MM.1S (cell line): ENCODE results near the gene PTPRN2.

Source experiments
- DNase-seq: peaks from one replicate; pipeline ENCODE4 v3.0.0-alpha.2; 2015
- H2AFZ ChIP-seq: fragments of 300-600 bp; sonication (generic); 2 replicates; pipeline ENCODE4 v1.6.0; 2016; ENCODE audit warnings: antibody characterized with exemption, low read length
- H3F3A ChIP-seq: fragments of 300-600 bp; sonication (generic); 2 replicates; pipeline ENCODE4 v1.6.1; 2016; ENCODE audit warnings: mild to moderate bottlenecking, antibody characterized with exemption, low read length, moderate library complexity, mixed read lengths; ENCODE audit not compliant: insufficient read depth
- H3K27ac ChIP-seq: fragments of 300-600 bp; sonication (generic); 2 replicates; pipeline ENCODE4 v1.5.1; 2016; ENCODE audit warnings: mild to moderate bottlenecking, low read length
- H3K27me3 ChIP-seq: fragments of 300-600 bp; sonication (generic); replicated peaks from 2 replicates; pipeline ENCODE4 v1.6.0; 2016; ENCODE audit warnings: low read length; ENCODE audit not compliant: insufficient read depth
- H3K36me3 ChIP-seq: fragments of 300-600 bp; sonication (generic); replicated peaks from 2 replicates; pipeline ENCODE4 v1.6.1; 2016; ENCODE audit warnings: mild to moderate bottlenecking, low read length, mixed read lengths; ENCODE audit not compliant: insufficient read depth
- H3K4me1 ChIP-seq: fragments of 300-600 bp; sonication (generic); 2 replicates; pipeline ENCODE4 v1.6.1; 2016; ENCODE audit warnings: low read length, mixed read lengths
- H3K4me2 ChIP-seq: fragments of 300-600 bp; sonication (generic); 2 replicates; pipeline ENCODE4 v1.6.0; 2016; ENCODE audit warnings: low read depth, low read length
- H3K4me3 ChIP-seq: fragments of 300-600 bp; sonication (generic); 2 replicates; pipeline ENCODE4 v1.5.1; 2016; ENCODE audit warnings: low read length, mixed read lengths
- H3K79me2 ChIP-seq: fragments of 300-600 bp; sonication (generic); 2 replicates; pipeline ENCODE4 v1.6.1; 2016; ENCODE audit warnings: mixed run types, low read length, mixed read lengths
- H3K9ac ChIP-seq: fragments of 300-600 bp; sonication (generic); 2 replicates; pipeline ENCODE4 v1.6.1; 2016; ENCODE audit warnings: low read length, mixed read lengths
- H3K9me2 ChIP-seq: fragments of 300-600 bp; sonication (generic); replicated peaks from 2 replicates; pipeline ENCODE4 v1.6.1; 2016; ENCODE audit warnings: mild to moderate bottlenecking, low read length, mixed read lengths; ENCODE audit not compliant: insufficient read depth
- H3K9me3 ChIP-seq: fragments of 300-600 bp; sonication (generic); replicated peaks from 2 replicates; pipeline ENCODE4 v1.6.1; 2016; ENCODE audit warnings: mild to moderate bottlenecking, low read length, mixed read lengths; ENCODE audit not compliant: insufficient read depth
- H4K20me1 ChIP-seq: fragments of 300-600 bp; sonication (generic); 2 replicates; pipeline ENCODE4 v1.6.1; 2016; ENCODE audit warnings: mild to moderate bottlenecking, low read length, moderate library complexity, mixed read lengths; ENCODE audit not compliant: insufficient read depth
- EZH2 ChIP-seq: fragments of 300-600 bp; sonication (generic); optimal IDR thresholded peaks from 2 replicates; pipeline ENCODE3; 2017; ENCODE audit warnings: low read depth, mild to moderate bottlenecking, antibody characterized with exemption, low read length, mixed read lengths
- EZH2phosphoT487 ChIP-seq: fragments of 300-600 bp; sonication (generic); IDR thresholded peaks from 2 replicates; pipeline ENCODE4 v1.6.1; 2018; ENCODE audit warnings: antibody characterized with exemption, low read length
- TF ChIP-seq, protein P1 (sequence below): fragments of 300-600 bp; sonication (generic); IDR thresholded peaks from 2 replicates; pipeline ENCODE4 v1.5.1; 2016; ENCODE audit warnings: antibody characterized with exemption, low read length, mixed read lengths

Gene PTPRN2

DNA sequence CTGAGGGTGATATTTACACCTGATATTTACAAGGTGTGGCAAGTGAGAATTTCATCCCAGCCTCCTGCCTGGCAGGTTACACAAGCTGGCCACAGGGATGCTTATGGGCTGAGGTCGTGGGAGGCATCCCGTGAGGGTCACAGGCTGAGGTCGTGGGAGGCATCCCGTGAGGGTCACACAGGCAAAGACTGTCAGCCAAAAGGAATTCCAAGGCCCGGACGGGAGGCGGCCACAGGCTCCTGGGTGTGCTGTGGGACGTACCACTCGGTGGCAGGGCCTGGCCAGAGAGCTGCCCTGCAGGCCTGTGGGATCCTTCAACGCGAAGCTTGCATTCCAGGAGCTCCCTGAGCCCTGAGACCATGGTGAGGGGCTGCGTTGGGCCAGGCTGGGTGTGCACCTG lies 790.3 kb downstream of the PTPRN2 start:
- no peak overlapping the region for H3K4me2 ChIP-seq
- no peaks in the 10 kb centered on the region for H4K20me1 ChIP-seq
- H3K4me3 ChIP-seq = no peak overlapping the region
- DNase-seq = no peak
- no peaks in the 10 kb centered on the region for H3K9me2 ChIP-seq
- no peaks in the 10 kb centered on the region for H3K79me2 ChIP-seq
- no peak overlapping the region for H3K27ac ChIP-seq
- H3K9ac ChIP-seq = no peak overlapping the region
- no peak overlapping the region for H2AFZ ChIP-seq
- H3F3A ChIP-seq = no peaks in the 10 kb centered on the region
- no peak for TF ChIP-seq EZH2
- TF ChIP-seq, protein P1, sequence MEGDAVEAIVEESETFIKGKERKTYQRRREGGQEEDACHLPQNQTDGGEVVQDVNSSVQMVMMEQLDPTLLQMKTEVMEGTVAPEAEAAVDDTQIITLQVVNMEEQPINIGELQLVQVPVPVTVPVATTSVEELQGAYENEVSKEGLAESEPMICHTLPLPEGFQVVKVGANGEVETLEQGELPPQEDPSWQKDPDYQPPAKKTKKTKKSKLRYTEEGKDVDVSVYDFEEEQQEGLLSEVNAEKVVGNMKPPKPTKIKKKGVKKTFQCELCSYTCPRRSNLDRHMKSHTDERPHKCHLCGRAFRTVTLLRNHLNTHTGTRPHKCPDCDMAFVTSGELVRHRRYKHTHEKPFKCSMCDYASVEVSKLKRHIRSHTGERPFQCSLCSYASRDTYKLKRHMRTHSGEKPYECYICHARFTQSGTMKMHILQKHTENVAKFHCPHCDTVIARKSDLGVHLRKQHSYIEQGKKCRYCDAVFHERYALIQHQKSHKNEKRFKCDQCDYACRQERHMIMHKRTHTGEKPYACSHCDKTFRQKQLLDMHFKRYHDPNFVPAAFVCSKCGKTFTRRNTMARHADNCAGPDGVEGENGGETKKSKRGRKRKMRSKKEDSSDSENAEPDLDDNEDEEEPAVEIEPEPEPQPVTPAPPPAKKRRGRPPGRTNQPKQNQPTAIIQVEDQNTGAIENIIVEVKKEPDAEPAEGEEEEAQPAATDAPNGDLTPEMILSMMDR = no peak
- no peak for TF ChIP-seq EZH2phosphoT487
- H3K9me3 ChIP-seq = no peaks in the 10 kb centered on the region
- peaks cover 94% of the 10 kb centered on the region for H3K27me3 ChIP-seq
- H3K36me3 ChIP-seq = no peaks in the 10 kb centered on the region
- no peaks in the 10 kb centered on the region for H3K4me1 ChIP-seq

DNA sequence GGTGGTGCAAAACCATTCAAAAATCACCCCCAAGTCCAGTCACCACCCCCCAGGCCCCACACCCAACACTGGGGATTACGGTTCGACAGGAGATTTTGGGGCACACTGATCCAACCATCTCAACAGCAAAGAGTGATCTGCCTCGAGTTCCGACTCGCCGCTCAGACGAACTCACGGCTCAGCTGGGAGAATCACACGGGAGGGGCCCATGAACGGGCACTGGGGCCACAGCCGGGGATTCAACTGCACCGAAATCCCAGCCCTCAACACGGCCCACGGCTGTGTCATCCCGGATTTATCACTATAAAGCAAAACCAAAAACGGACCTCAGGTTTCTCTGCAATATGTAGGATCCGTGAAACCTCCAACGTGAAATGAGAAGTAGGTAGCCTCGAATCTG lies 790.8 kb downstream of the PTPRN2 start:
- TF ChIP-seq EZH2 (no peak), EZH2phosphoT487 (no peak)
- TF ChIP-seq, protein P1 = no peak
- no peak overlapping the region for H2AFZ ChIP-seq
- H3K4me1 ChIP-seq = no peaks in the 10 kb centered on the region
- peaks cover 95% of the 10 kb centered on the region for H3K27me3 ChIP-seq
- H3K4me3 ChIP-seq = no peak overlapping the region
- no peaks in the 10 kb centered on the region for H3F3A ChIP-seq
- H4K20me1 ChIP-seq = no peaks in the 10 kb centered on the region
- H3K27ac ChIP-seq = no peak overlapping the region
- no peaks in the 10 kb centered on the region for H3K9me2 ChIP-seq
- no peaks in the 10 kb centered on the region for H3K79me2 ChIP-seq
- H3K4me2 ChIP-seq = no peak overlapping the region
- no peaks in the 10 kb centered on the region for H3K9me3 ChIP-seq
- DNase-seq = no peak
- no peaks in the 10 kb centered on the region for H3K36me3 ChIP-seq
- H3K9ac ChIP-seq = no peak overlapping the region

DNA sequence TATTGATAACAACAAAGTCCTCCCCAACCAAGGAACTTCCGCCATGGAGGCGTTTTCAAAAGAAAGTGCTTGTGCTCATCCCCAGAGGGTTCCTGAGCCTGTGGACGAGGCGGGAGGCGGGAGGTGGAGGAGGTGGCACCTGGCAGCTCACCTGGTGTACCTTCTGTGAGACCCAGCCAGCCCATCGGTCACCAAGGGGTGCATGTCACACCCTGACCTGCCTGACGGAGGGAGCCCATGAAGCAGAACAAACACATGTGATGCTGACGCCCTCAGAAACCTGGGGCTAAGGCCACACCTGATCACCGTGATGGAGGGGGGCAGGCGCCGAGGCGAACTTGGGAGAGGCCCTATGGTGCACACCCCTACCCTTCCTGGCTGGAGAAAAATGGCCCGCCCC lies 792.0 kb downstream of the PTPRN2 start:
- Histone ChIP-seq H3K27ac (no peak overlapping the region), H3K4me1 (no peaks in the 10 kb centered on the region), H3K79me2 (no peaks in the 10 kb centered on the region), H3K9me3 (no peaks in the 10 kb centered on the region), H3K9ac (no peak overlapping the region), H4K20me1 (no peaks in the 10 kb centered on the region), H3K27me3 (peaks cover 95% of the 10 kb centered on the region), H3K4me2 (no peak overlapping the region), H3K9me2 (no peaks in the 10 kb centered on the region), H3K36me3 (no peaks in the 10 kb centered on the region), H3K4me3 (no peak overlapping the region), H3F3A (no peaks in the 10 kb centered on the region), H2AFZ (no peak overlapping the region)
- DNase-seq = no peak
- TF ChIP-seq EZH2phosphoT487 (0 out of 2 replicates have a peak, but pooled peaks have one; percentile 40), EZH2 (no peak)
- TF ChIP-seq, protein P1 = no peak
